ENCODE measurements around the gene EIF1AD.
A peak's percentile ranks its signal among the peaks of the same experiment; 100 is the strongest.
"Not testable (repeated sequence)": the region's sequence is repeated elsewhere in the genome, so short reads cannot be mapped to it uniquely, and the experiment has no call there.

The EIF1AD gene

DNA sequence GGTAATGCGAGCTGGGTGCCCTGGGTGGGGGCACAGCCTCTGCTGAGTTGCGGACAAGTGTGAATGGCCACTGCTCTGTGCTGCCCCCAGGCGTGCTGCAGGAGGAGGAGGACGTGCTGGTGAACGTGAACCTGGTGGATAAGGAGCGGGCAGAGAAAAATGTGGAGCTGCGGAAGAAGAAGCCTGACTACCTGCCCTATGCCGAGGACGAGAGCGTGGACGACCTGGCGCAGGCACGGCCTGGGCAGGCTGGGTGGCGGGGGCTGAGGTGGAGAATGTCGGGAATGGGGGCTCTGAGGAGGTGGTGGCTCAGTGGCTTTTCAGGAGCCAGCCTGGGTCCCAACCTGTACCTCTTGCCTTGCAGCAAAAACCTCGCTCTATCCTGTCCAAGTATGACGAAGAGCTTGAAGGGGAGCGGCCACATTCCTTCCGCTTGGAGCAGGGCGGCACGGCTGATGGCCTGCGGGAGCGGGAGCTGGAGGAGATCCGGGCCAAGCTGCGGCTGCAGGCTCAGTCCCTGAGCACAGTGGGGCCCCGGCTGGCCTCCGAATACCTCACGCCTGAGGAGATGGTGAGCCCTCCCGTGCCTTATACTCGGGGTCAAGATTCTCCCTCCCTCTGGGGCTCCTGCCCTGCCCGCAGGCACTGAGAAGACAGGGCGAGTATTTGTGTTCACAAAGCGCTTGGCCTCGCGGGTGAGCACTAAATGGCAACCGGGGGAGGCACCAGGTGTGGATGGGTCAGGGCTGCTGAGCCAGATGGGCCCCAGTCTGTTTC, 35.8 kb downstream of the EIF1AD start:
- DNase-seq, result no peak

DNA sequence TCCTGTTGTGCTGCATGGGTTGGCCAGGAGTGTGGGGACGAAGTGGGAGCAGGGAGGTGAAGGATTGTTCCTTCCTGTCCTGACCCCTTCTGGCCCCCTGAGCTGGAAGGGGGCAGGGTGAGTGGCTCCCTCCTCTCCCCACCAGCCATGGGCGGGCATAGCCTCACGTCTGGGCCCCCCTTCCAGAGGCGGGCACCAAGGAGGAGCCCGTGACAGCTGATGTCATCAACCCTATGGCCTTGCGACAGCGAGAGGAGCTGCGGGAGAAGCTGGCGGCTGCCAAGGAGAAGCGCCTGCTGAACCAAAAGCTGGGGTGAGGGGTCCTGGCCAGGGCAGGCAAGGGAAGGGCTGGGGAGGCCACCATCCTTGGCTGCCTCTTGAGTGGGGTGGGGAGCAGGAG, 37.1 kb downstream of the EIF1AD start:
- no peak for DNase-seq

DNA sequence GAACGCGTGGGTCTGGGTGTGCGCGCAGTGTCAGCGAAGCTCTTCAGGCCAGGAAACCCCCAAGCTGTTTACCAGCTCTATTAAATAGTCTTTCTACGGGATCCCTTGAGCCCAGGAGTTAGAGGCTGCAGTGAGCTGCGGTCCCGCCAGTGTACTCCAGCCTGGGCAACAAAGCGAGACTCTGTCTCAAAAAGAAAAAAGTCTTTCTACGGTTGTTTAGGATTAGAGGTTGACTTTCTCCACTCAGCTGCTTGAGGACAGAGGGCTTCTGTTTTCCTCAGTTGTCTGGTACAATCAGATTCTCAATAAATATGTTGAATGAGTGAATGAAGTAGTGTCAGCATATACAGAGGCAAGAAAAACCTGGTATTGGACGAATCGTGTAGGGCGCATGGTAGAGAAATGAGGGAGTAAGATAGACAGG, 39.8 kb downstream of the EIF1AD start:
- no peak for DNase-seq

DNA sequence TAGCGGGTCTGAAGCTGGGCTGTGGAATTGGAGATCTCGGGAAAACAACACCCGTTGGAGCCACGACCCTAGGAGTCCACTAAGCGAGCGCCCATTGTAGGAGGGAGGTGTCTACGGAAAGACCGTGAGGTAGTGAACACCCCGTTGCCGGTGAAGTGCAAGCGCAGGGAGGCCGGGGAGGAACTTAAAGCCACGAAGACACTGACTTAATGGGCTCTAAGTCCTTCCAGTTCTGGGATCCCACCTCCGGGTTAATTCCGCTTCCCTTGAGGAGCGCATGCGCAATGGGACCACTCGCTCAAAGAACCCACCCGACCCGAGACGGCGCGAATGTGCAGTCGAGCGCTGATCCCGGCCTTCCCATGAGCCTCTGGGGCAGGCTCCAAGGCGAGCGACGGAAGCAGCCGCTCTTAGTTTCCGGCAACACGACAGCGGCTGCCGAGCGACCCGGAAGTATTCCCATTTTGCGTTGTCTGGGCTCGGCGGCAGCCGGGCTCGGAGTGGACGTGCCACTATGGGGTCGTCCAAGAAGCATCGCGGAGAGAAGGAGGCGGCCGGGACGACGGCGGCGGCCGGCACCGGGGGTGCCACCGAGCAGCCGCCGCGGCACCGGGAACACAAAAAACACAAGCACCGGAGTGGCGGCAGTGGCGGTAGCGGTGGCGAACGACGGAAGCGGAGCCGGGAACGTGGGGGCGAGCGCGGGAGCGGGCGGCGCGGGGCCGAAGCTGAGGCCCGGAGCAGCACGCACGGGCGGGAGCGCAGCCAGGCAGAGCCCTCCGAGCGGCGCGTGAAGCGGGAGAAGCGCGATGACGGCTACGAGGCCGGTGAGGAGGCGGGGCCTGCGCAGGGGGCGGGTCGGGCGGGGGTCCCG, 40.5 kb downstream of the EIF1AD start, which contains the start of gene SART1:
Gene SART1, plus strand, starts transcription at position 468 of the 874 bp plus-strand sequence. Its CDS starts 47 bp downstream, at position 515.
- peak; percentile 96 for DNase-seq

DNA sequence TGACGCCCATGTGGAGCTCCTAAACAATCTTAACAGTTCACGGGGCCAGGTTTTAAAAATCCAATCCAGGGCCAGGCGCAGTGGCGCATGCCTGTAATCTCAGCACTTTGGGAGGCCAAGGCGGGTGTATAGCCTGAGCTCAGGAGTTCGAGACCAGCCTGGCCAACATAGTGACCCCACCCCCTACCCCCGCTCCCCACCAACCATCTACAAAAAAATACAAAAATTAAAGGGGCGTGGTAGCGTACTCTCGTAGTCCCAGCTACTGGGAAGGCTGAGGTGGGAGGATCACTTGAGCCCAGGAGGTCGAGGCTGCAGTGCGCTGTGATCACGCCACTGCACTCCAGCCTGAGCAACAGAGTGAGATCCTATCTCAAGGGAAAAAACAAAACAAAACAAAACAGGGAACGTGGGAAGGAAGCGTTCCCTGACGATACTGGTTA, 41.1 kb downstream of the EIF1AD start:
- no peak for DNase-seq

DNA sequence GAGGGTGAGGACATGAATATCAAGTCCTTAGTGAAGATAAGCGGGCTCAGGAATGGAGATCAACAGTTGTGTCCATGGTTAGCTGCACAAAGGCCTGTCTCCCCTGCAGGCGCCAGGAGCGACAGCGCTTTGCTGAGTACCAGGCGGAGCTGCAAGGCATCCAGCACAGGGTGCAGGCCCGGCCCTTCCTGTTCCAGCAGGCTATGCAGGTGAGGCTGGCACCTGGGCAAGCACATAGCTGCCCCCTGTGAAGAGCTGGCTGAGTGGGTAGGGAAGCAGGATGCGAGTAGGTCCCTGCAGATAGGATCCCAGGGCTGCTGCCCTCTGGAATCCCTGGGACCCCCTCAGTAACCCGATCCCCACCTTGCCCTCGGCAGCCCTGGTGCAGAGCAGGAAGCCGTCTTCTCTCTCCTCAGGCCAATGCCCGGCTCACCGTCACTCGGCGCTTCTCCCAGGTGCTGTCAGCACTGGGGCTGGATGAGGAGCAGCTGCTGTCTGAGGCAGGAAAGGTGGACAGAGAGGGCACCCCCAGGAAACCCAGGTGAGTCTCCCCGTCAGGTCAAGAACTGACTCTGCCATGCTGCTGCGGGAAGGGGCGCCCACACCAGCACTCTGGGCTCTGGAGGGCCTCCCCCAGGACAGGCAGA, 43.1 kb downstream of the EIF1AD start:
- DNase-seq, result no peak

DNA sequence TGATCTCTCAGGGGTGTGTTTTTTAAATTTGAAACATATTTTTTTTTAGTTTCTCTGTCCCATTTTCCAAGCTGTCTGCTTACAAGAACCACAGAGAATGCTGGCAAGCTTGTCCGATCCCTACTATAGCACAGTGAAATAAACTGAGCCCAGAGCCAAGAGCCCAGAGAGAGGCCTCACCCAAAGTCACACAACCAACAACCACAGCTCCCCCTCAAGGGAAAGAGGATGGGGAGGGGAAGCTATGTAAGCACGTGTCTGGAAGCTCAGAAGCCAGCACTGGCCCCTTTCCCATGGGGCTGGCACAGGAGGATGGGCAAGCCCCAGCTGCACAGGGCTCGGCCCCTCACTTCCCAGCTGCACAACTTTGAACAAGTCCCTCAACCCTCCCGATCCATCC, 43.7 kb downstream of the EIF1AD start:
- DNase-seq, result no peak

DNA sequence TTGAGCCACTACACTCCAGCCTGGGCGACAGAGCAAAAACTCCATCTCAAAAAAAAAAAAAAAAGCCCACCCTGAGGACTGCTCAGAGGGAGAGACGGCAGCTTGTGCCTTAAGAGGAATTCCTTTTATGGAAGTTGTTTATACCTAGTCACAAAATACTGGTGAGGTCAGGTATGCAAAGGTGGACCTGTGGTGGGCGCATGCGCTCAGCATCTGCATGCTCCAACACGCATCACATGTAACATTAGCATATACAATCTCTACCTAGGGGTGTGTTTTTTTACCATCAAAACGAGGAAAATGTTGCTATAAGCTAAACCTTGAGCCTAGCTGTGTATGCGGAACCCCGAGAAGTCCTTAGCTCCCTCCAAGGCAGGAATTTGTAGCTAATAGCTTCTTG, 47.2 kb downstream of the EIF1AD start:
- DNase-seq, result no peak

DNA sequence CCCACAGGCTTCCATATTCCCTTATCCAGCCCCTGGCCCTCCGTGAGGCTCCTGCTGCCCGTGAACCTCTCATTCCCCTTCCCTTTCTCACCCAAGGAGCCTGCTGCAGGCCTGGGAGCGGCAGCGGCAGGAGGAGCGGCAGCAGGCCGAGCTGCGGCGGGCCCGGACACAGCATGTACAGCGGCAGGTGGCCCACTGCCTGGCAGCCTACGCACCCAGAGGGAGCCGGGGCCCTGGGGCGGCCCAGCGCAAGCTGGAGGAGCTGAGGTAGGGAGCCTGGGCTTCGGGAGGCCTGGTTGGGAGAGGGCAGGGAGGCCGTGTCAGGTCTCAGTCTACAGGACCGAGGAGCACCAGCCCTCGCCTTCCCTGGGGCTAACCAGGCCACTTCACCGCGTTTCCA, 48.5 kb downstream of the EIF1AD start:
- DNase-seq, result no peak

DNA sequence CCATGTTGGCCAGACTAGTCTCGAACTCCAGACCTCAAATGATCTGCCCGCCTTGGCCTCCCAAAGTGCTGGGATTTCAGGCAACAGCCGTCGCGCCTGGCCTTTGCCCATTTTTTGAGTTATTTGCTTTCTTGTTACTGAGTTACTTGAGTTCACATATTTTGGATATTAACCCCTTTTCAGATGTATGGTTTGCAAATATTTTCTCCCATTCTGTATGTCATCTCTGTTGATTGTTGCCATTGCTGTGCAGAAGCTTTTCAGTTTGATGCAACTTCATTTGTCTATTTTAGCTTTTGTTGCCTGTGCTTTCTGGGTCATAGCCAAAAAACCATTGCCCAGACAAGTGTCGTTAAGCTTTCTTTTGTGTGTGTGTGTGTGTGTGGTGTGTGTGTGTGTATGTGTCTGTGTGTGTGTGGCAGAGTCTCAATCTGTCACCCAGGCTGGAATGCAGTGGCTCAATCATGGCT, 49.9 kb downstream of the EIF1AD start:
- no peak for DNase-seq

DNA sequence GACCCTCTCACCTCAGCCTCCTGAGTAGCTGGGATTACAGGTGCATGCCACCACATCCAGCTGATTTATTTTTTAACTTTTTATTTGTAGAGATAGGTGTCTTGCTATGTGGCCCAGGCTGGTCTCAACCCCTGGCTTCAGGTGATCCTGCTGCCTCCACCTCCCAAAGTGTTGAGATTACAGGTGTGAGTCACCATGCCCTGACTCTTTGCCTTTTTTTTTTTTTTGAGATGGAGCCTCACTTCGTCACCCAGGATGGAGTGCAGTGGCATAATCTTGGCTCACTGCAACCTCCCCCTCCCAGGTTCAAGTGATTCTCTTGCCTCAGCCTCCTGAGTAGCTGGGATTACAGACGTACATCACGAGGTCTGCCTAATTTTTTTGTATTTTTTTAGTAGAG, 50.3 kb downstream of the EIF1AD start:
- DNase-seq, result not testable (repeated sequence)

DNA sequence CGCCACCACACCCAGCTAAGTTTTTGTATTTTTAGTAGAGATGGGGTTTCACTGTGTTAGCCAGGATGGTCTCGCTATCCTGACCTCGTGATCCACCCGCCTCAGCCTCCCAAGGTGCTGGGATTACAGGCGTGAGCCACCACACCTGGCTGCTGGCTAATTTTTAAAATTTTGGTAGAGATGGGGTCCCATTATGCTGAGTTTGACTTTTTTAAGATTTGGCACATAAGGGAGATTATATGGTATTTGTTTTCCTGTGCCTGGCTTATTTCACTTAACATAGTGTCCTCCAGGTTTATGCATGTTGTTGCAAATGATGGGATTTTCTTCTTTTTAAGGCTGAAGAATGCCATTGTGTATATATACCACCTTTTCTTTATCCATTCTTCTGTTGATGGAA, 51.2 kb downstream of the EIF1AD start:
- not testable (repeated sequence) for DNase-seq

DNA sequence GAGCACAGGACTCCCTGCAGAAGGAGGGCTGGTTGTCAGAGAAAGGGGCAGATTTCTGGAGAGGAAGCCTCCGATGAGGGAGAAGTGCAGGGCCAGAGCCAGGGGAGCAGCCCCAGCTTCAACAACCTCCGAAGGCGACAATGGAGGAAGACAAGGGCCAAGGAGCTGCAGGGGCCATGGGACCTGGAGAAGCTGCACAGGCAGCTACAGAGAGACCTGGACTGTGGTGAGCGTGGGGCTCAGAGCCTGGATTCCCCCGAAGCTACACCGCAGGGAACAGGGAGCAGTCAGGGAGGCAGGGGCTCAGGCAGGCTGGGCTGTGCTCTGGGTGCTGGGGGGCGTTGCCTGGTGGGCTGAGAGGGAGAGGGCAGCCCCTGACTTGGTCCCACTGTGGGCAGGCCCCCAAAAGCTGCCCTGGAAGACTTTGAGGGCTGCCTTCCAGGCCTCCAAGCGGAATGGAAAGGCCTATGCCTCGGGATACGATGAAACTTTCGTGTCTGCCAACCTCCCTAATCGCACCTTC, 54.3 kb downstream of the EIF1AD start:
- no peak for DNase-seq

DNA sequence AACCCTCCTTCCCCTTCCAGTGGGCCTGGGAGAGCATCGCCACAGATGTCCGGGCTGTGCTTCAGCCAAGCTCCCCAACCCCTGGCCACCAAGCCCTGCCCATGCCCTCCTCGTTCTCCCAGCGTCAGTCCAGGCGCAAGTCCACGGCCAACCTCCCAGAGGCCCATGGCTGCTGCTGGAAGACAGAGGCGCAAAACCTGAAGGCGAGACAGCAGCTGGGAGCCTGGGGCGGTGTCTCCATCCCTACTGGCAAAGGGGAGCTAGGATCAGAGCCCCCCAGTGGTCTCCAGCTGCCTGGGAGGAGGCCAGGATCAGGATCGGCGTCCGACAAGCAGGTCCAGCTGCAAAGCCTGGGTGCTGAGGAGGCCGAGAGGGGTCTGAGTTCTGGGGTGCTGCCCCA, 54.8 kb downstream of the EIF1AD start:
- no peak for DNase-seq

DNA sequence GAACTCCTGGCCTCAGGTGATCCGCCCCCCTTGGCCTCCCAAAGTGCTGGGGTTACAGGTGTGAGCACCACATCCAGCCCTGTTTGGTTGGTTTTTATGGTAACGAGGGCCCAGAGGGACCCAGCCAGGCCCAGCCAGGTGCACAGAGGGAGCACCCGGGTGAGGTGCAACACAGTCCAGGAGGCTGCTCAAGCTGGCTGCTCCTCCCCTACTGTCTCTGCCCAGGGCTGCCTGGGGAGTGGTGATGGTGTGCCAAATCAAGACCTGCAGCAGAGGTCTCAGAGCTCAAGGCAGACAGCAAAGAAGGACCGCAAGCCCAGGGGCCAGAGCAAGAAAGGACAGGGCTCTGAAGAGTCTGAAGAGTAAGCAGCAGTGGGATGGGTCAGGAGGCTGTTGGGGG, 55.3 kb downstream of the EIF1AD start:
- DNase-seq, result no peak

Data from CD4-positive, alpha-beta T cell treated with Interleukin-17A for 4 hours (primary cell).